ENCODE data around the gene PALS1. TPM values are rescaled to one million over a fixed set of nuclear protein-coding genes. Genes with fewer than 3 reads are reported as not detected.

The PALS1 gene
- total RNA-seq, 1 experiment from 2014 or later, result 8.7 TPM

Other genes with a start within 250 kb of the PALS1 start
- gene GARIN2, start 52.0 kb upstream of the PALS1 start, total RNA-seq (2014; rRNA removed; shearing (Covaris generic)), result not detected in 2 replicates
- gene ATP6V1D, start 118.4 kb downstream of the PALS1 start, total RNA-seq (2014; rRNA removed; shearing (Covaris generic)), result 245 and 251 TPM in 2 replicates
- gene EIF2S1, start 118.9 kb downstream of the PALS1 start, total RNA-seq (2014; rRNA removed; shearing (Covaris generic)), result 231 and 257 TPM in 2 replicates
- 0.55 and 0.69 TPM in 2 replicates for gene PLEK2, start 170.7 kb downstream of the PALS1 start, total RNA-seq (2014; rRNA removed; shearing (Covaris generic))
- gene TMEM229B, start 247.3 kb downstream of the PALS1 start, total RNA-seq (2014; rRNA removed; shearing (Covaris generic)), result 59.2 and 62.3 TPM in 2 replicates

All from SK-MEL-5 (cell line).